Raji (cell line): Measurements from ENCODE around the gene KLF17.

Experiments used
- POLR2A ChIP-seq: IDR thresholded peaks from 2 replicates; pipeline ENCODE4 v1.6.1; 2011; ENCODE audit warnings: low read depth, low read length, control low read depth; ENCODE audit not compliant: insufficient read depth

KLF17 gene

DNA sequence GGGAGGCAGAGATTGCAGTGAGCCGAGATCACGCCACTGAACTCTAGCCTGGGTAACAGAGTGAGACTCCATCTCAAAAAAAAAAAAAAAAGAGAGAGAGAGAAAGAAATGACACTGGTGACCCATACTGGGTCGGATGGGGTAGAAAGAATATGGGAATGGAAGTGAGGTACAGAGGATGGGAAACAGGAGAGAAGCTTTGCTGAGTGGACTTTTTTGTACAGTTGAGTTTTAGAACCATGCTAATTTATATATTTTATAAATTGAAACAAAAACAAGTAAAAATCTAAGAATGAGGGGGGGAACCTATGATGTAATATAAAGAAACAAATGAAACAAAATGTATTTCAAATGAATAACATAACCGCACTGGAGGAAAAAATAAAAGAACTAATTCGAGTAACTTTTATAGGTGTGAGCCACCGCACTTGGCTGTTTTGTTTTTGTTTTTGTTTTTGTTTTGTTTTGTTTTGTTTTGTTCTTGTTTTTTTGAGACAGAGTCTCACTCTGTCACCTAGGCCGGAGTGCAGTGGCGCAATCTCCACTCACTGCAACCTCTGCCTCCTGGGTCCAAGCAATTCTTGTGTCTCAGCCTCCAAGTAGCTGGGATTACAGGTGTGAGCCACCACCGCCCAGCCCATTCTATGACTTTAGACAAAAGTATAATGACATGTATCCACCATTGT is 18.3 kb upstream of the KLF17 start:
- no peak for TF ChIP-seq POLR2A

DNA sequence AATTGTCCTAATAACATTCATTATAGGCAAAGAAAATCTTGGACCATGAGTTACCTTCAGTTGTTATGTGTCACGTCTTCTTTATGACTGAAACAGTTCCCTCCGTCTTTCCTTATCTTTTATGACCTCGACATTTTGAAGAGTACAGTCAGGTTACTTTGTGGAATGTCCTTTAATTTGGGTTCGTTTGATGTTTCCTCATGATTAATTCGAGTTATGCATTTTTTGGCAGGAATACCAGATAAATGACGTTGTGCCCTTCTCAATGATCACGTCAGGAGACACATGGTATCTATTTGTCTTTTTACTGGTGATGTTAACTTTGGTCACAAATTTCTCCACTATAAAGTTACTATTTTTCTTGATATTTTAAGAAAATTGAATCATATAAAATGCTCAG is 17.3 kb upstream of the KLF17 start:
- TF ChIP-seq POLR2A = no peak

DNA sequence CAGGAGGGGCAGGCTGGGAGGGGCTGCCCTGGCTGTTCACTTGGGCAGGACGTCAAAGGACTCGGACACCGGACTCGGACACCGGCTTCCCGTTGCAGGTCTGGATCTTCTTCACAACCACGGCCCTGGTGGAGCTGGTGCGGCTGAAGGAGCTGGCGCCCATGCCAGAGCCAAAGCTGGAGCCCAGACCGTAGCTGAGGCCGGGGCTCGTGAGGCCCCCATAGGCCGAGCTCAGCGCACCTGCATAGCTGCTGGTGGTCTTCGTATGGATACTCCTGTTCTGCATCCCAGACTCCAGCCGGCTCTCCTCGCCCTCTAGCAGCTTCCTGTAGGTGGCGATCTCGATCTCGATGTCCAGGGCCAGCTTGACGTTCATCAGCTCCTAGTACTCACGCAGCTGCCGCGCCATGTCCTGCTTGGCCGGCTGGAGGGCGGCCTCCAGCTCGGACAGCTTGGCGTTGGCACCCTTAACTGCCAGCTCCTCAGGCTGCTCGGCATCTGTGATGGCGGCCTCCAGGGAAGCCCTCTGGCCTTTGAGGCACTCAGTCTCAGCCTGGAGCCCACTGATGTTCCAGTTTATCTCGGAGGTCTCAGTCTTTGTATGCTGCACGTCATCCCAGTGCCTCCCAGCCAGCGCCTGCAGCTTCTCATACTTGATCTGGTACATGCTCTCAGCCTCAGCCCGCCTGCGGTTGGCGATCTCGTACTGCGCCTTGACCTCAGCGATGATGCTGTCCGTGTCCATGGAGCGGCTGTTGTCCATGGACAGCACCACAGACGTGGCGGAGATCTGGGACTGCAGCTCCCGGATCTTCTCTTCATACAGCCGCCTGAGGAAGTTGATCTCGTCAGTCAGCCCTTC is 15.1 kb upstream of the KLF17 start:
- no peak for TF ChIP-seq POLR2A

DNA sequence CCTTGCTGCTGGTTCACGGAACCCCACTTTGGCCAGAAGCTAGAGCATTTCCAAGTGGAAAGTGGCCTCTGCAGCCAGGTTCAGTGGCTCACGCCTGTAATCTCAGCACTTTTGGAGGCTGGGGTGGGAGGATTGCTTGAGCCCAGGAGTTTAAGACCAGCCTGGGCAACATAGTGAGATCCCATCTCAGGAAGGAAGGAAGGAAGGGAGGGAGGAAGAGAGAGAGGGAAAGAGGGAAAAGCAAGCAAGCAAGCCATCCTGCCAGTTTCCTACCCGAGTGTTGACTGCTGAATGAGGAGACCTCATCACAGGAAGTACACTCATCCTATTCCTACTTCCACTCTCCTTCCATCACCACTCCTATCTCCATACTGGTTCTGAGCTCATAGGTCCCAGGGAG is 12.8 kb upstream of the KLF17 start:
- TF ChIP-seq POLR2A = no peak

DNA sequence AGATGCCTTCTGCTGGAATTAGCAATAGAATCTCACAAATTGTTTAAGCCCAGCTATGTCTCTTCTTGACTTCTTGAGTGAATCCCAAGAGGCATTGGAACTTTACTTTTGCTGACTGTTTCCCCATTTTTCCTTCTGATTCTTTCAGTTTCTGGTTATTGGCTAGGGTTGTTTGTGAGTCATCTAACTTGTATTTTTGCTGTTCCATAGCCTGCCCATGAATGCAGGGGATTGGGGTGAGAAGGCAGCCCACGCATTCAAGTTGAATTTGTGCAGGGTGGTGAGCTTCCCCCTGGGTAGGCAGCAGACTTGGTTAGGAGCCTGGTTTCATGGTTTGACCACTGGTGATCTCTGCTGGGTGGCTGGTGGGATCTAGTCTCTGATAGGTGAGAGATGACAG is 10.4 kb upstream of the KLF17 start:
- no peak for TF ChIP-seq POLR2A

DNA sequence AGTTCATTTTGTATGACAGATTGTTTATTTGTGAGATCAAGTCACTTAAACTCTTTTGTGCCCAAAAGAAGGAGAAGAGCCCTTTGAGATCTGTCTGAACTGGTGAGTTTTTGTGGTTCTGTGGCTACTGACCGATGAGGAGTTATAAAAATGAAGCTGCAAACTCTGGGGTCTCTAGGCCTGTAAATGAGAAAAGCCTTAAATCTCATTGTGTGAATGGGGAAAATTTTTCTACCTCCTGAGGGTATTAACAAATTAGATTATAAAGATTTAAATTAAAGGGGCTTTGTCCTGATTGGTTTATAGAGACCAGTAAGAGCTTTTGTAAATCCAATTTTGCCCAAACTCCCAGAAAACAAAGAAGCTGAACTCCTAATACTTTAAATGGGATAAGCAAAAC is 9.7 kb upstream of the KLF17 start:
- no peak for TF ChIP-seq POLR2A

DNA sequence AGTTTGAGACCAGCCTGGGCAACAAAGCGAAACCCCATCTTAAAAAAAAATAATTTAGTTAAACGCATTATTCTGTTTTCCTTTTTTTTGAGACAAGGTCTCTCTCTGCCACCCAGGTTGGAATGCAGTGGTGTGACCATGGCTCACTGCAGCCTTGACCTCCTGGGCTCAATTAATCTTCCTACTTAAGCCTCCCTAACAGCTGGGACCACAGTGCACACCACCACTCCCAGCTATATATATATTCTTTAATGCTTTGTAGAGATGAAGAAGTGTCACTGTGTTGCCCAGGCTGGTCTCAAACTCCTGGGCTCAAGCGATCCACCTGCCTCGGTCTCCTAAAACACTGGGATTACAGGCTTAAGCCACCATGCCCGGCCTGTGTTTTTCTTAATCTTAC is 7.7 kb upstream of the KLF17 start:
- TF ChIP-seq POLR2A = no peak

DNA sequence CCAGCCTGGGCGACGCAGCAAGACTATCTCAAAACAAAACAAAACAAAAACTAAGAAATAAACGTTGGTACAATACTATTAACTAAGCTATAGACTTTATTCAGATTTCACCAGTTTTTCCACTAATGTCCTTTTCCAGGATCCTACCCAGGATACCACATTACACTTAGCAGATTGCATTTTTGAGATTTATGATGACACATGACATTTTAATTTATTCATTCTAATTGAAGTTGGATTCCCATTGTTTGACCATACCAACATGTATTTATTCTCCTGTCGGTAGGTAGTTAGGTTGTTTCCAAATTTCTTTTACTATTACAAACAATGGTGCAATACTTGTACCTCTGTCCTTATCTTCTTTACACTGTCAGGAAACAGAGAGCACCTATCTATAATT is 6.8 kb upstream of the KLF17 start:
- TF ChIP-seq POLR2A = no peak

DNA sequence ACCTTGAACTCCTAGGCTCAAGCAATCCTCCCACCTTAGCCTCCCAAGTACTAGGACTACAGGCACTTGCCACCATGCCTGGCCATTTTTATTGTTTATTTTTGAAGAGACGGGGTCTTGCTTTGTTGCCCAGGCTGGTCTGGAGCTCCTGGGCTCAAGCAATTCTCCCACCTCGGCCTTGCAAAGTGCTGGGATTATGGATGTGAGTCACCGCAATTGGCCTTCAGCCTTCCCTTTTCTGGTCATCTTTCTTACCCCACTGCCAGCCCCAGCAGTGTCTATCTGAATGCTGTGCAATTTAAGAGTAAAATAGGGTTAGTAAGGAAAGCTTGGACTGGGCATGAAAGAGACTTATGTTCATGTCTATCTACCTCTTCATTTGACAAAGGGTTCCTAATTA is 6.1 kb upstream of the KLF17 start:
- no peak for TF ChIP-seq POLR2A

DNA sequence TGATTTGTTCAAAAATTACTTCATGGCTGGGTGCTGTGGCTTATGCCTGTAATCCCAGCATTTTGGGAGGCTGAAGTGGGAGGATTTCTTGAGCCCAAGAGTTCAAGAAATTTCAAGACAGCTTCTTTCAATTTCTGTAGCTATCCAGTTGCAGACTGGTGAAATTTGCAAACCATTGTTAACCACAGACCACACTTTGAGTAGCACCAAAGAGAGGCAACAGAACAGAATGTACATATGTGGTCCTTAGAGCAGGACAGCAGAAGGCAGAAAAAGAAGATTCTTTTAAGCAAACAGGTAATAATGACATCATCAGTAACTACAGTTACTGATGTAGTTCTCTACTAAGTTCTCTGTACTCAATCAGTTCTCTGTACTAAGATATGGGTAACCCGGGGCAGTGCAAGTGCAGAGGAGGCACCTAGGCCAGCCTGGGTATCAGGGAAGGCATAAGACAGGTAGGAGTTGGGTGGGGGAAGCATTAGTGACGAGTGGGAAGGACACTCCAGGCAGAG is 5.5 kb upstream of the KLF17 start:
- TF ChIP-seq POLR2A = no peak

DNA sequence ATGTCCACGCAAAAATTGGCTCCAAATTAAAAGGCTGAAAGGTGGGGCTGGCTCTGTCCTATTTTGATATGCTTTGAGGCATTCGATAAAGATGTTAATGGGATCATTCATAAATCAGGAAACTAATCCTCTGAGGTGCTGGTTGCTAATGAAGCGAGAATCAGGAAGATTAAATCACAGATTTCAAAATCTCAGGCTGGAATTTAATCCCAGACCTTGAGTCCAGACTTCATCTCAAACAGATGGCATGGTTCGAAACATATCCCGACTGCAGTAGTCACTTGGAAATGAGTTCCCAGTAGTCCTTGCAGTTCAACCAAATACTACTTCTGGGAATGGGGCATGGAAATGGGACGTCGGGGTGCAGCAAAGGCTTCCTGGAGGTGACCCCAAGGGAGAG is 4.5 kb upstream of the KLF17 start:
- no peak for TF ChIP-seq POLR2A

DNA sequence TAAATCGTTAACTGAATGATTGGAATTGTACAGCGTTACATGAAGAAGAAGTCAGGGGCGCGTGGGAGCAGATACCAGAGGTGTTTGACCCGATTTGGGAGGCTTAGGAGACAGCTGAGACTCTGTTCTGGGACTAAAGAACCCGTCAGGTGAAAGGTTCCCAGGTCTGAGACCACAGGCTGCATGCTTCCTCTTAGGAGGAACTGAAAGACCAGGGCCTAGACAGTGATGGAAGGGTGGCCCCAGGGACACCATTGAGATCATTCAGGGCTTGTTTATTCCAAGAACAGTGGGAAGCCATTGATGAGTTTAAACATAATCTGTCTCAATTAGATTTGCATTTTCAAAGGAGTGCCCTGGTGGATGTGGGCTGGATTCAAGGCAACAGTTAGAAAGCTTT is 904 bp downstream of the KLF17 start:
- TF ChIP-seq POLR2A = no peak

DNA sequence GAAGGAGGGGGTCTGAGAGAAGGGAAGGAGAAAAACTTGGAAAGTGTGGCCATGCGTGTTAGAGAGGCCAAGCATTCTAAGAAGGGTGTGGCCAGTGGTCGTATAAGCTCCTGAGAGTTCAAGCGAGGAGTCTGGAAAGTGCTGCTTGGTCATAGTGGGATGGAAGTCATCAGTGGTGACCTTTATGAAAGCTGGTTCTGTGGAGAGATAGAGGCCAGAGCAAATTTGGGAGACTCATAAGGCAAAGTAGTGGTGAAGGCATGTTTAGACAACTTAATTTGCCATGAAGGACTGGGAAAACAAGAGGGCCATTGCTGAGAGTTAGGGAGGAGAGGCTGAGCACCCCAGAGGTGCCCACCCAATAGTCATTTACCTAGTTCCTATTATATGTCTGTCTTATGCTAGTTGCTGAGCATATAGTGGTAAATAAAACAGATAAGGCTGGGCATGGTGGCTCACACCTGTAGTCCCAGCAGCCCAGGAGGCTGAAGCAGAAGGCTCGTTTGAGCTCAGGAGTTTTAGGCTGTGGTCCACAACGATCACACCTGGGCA is 1.9 kb downstream of the KLF17 start:
- TF ChIP-seq POLR2A = no peak

DNA sequence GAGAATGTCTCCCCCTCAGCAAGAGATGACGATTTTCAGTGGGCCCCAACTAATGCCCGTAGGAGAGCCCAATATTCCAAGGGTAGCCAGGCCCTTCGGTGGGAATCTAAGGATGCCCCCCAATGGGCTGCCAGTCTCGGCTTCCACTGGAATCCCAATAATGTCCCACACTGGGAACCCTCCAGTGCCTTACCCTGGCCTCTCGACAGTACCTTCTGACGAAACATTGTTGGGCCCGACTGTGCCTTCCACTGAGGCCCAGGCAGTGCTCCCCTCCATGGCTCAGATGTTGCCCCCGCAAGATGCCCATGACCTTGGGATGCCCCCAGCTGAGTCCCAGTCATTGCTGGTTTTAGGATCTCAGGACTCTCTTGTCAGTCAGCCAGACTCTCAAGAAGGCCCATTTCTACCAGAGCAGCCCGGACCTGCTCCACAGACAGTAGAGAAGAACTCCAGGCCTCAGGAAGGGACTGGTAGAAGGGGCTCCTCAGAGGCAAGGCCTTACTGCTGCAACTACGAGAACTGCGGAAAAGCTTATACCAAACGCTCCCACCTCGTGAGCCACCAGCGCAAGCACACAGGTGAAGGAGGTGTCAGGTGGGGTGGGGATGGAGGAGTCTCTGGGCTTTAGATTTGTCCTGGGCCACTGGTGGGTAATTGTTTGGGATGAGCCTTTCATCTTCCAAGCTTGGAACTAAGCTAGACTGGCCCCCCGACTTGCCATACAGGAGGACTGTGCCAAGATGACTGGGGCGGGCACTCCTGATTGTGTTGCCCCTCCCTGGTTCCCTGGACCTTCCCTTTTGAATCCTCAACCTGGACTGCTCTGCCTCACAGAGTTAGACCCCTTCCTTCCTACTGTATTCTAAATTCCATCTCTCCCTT is 11.2 kb downstream of the KLF17 start:
- no peak for TF ChIP-seq POLR2A

DNA sequence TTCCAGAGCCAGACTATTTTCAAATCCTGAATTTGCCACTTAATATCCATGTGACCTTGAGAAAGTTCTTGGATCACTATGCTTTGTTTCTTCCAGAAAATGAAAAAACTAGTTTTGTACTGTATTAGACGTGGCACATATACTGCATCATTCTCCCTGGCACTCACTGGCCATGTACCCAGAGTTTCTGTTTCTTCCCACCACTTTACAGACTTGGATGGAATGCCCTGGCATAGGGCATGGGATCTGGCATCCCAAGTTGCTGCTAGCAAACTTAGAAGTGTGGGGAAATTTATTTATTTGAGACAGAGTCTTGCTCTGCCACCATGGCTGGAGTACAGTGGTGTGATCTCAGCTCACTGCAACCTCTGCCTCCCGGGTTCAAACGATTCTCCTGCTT is 12.8 kb downstream of the KLF17 start:
- no peak for TF ChIP-seq POLR2A
